ENCODE data around the gene SCGN.

DNA sequence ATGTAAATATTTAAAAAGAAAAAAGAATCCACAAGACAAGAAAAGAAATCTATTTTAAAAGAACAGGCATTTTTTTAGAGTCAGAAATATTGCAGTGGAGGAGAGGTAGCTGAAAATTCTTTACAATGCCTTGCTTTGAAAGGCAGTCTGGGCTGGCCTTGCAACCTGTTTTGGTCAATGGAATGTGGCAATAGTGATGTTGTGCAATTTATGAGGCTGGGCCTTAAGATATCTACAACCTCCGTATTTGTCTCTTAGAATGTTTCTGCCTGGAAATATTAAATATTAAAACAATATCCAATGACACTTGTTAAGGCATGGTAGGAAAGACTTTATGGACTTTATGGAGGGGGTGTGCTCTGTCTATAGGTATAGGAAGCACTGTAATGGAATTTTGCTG lies 14.8 kb upstream of the SCGN start:
- TF ChIP-seq, protein P1, sequence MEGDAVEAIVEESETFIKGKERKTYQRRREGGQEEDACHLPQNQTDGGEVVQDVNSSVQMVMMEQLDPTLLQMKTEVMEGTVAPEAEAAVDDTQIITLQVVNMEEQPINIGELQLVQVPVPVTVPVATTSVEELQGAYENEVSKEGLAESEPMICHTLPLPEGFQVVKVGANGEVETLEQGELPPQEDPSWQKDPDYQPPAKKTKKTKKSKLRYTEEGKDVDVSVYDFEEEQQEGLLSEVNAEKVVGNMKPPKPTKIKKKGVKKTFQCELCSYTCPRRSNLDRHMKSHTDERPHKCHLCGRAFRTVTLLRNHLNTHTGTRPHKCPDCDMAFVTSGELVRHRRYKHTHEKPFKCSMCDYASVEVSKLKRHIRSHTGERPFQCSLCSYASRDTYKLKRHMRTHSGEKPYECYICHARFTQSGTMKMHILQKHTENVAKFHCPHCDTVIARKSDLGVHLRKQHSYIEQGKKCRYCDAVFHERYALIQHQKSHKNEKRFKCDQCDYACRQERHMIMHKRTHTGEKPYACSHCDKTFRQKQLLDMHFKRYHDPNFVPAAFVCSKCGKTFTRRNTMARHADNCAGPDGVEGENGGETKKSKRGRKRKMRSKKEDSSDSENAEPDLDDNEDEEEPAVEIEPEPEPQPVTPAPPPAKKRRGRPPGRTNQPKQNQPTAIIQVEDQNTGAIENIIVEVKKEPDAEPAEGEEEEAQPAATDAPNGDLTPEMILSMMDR (IDR thresholded peaks at IDR 0.05; ENCODE audit: low read depth, low read length): no peak
- TF ChIP-seq EZH2phosphoT487 (IDR thresholded peaks at IDR 0.05; ENCODE audit: low read depth): no peak

All from OCI-LY3 (cell line).